Upper lobe of right lung (tissue), 1 donor: Measurements from ENCODE around the gene SLC2A11. TPM values are rescaled to one million over a fixed set of nuclear protein-coding genes. Genes with fewer than 3 reads are reported as not detected.

Experiments used
- ATAC-seq: fragments of 200-7000 bp; cut with Tn5 transposase; one replicate; pipeline ENCODE4 v1.9.1; 2020; ENCODE audit warnings: mild to moderate bottlenecking, moderate library complexity
- DNase-seq: peaks from one replicate; pipeline ENCODE4 v3.0.0-alpha.2; 2020
- H3K27ac ChIP-seq: fragments of 200-600 bp; one replicate; pipeline ENCODE4 v1.8.0; 2022
- H3K27me3 ChIP-seq: fragments of 200-600 bp; one replicate; pipeline ENCODE4 v1.8.0; 2022; ENCODE audit warnings: mild to moderate bottlenecking
- H3K36me3 ChIP-seq: fragments of 200-600 bp; one replicate; pipeline ENCODE4 v1.8.0; 2022
- H3K4me1 ChIP-seq: fragments of 200-600 bp; one replicate; pipeline ENCODE4 v1.8.0; 2022
- H3K4me3 ChIP-seq: fragments of 200-600 bp; one replicate; pipeline ENCODE4 v1.8.0; 2022; ENCODE audit warnings: mild to moderate bottlenecking
- H3K9me3 ChIP-seq: fragments of 200-600 bp; one replicate; pipeline ENCODE4 v1.8.0; 2022
- CTCF ChIP-seq: fragments of 200-600 bp; IDR thresholded peaks from one replicate; pipeline ENCODE4 v1.8.0; 2022; ENCODE audit warnings: antibody characterized with exemption
- intact Hi-C: fragments of 100-400 bp; cut with DNase I; formaldehyde crosslinking; loops from one replicate; pipeline ENCODE4 v1.11.0; 2022
- total RNA-seq: library from RNA; stranded (reverse); fragmentation: NEBNext Ultra II Directional; extraction: Animal tissue kit (Norgen Biotek cat#: 25700); gene quantifications from one replicate; pipeline ENCODE4 v1.2.1, GENCODE V29; 2021
- donor health status: DM: no; HTN: yes; CAD: no; lungs with severe emphysema.

SLC2A11 gene
- total RNA-seq, 1 donor from 2014 or later, result 13.2 TPM

- H3K36me3 ChIP-seq, result no peaks in the 10 kb centered on the region
- no peak overlapping the region for H3K27ac ChIP-seq
- H3K27me3 ChIP-seq, result peaks cover 7% of the 10 kb centered on the region
- intact Hi-C loops, result loop anchor here (10.0 kb wide), 1 partner anchor 73 kb away; the partner anchor contains the start of gene MMP11
- no peak overlapping the region for H3K4me3 ChIP-seq
- DNase-seq (no peak), ATAC-seq (no peak)
- H3K9me3 ChIP-seq, result no peaks in the 10 kb centered on the region
- H3K4me1 ChIP-seq, result peaks cover 21% of the 10 kb centered on the region
- no peak for TF ChIP-seq CTCF
Measured at GRCh38 chr22:23847310-23847920, 10.3 kb upstream of the SLC2A11 start.

GRCh38 chr22:23847991-23848864 lies 9.4 kb upstream of the SLC2A11 start:
- DNase-seq (no peak), ATAC-seq (no peak)
- Histone ChIP-seq H3K27ac (no peak overlapping the region), H3K27me3 (peaks cover 7% of the 10 kb centered on the region), H3K4me1 (peaks cover 21% of the 10 kb centered on the region), H3K36me3 (no peaks in the 10 kb centered on the region), H3K9me3 (no peaks in the 10 kb centered on the region), H3K4me3 (no peak overlapping the region)
- intact Hi-C loops, result loop anchor here (10.0 kb wide), 1 partner anchor 73 kb away; the partner anchor contains the start of gene MMP11
- TF ChIP-seq CTCF, result no peak

GRCh38 chr22:23849009-23850006 lies 8.4 kb upstream of the SLC2A11 start:
- TF ChIP-seq CTCF, result peak; percentile 99
- peaks cover 7% of the 10 kb centered on the region for H3K27me3 ChIP-seq
- DNase-seq (peak; percentile 92), ATAC-seq (peak; percentile 94)
- H3K9me3 ChIP-seq, result no peaks in the 10 kb centered on the region
- H3K4me3 ChIP-seq, result no peak overlapping the region
- H3K27ac ChIP-seq, result no peak overlapping the region
- intact Hi-C loops, result loop anchor here (10.0 kb wide), 1 partner anchor 75 kb away; the partner anchor contains the start of gene MMP11
- no peaks in the 10 kb centered on the region for H3K36me3 ChIP-seq
- H3K4me1 ChIP-seq, result peaks cover 18% of the 10 kb centered on the region

GRCh38 chr22:23850136-23850611 lies 7.5 kb upstream of the SLC2A11 start:
- Histone ChIP-seq H3K36me3 (no peaks in the 10 kb centered on the region), H3K27me3 (peaks cover 7% of the 10 kb centered on the region), H3K27ac (no peak overlapping the region), H3K9me3 (no peaks in the 10 kb centered on the region), H3K4me1 (peaks cover 9% of the 10 kb centered on the region), H3K4me3 (no peak overlapping the region)
- no peak for TF ChIP-seq CTCF
- intact Hi-C loops, result no loop called here
- DNase-seq (no peak), ATAC-seq (no peak)
